Osteoblast (primary cell): ENCODE results near the gene GNL3. TPM values are rescaled to one million over a fixed set of nuclear protein-coding genes. Genes with fewer than 3 reads are reported as not detected.

Source experiments
- DNase-seq: peaks from one replicate; pipeline ENCODE4 v3.0.0; 2011; ENCODE audit warnings: low spot score, mixed read lengths; ENCODE audit not compliant: insufficient read length; ENCODE audit errors: missing footprints
- H2AFZ ChIP-seq: 2 replicates; pipeline ENCODE4 v1.6.0; 2011; ENCODE audit warnings: mild to moderate bottlenecking, low read length
- H3K27ac ChIP-seq: 2 replicates; pipeline ENCODE4 v1.5.1; 2011; ENCODE audit warnings: mild to moderate bottlenecking, low read depth, low read length, moderate library complexity
- H3K27me3 ChIP-seq: 2 replicates; pipeline ENCODE4 v1.6.0; 2012; ENCODE audit warnings: mild to moderate bottlenecking, control low read depth, inconsistent platforms, low read length, moderate library complexity; ENCODE audit not compliant: insufficient read depth
- H3K36me3 ChIP-seq: 2 replicates; pipeline ENCODE4 v1.5.1; 2011; ENCODE audit warnings: mild to moderate bottlenecking, low read length, control low read depth, moderate library complexity; ENCODE audit not compliant: insufficient read depth
- H3K4me1 ChIP-seq: 2 replicates; pipeline ENCODE4 v1.5.1; 2011; ENCODE audit warnings: mild to moderate bottlenecking, low read length, control low read depth, moderate library complexity; ENCODE audit not compliant: insufficient read depth
- H3K4me2 ChIP-seq: 2 replicates; pipeline ENCODE4 v1.6.0; 2011; ENCODE audit warnings: mild to moderate bottlenecking, low read length; ENCODE audit not compliant: insufficient read depth
- H3K4me3 ChIP-seq: fragments of 200-600 bp; sonication (generic); 3 replicates; pipeline ENCODE4 v1.5.1; 2012; ENCODE audit warnings: mild to moderate bottlenecking, low read length, inconsistent platforms; ENCODE audit not compliant: insufficient read depth
- H3K79me2 ChIP-seq: 2 replicates; pipeline ENCODE4 v1.6.0; 2012; ENCODE audit warnings: mild to moderate bottlenecking, low read length, control low read depth, inconsistent platforms; ENCODE audit not compliant: insufficient read depth
- H3K9me3 ChIP-seq: 2 replicates; pipeline ENCODE4 v1.5.1; 2011; ENCODE audit warnings: low read depth, low read length, control low read depth
- H4K20me1 ChIP-seq: 2 replicates; pipeline ENCODE4 v1.6.0; 2012; ENCODE audit warnings: mild to moderate bottlenecking, low read length, control low read depth; ENCODE audit not compliant: insufficient read depth
- CTCF ChIP-seq: IDR thresholded peaks from 2 replicates; pipeline ENCODE4 v1.5.1; 2011; ENCODE audit warnings: mild to moderate bottlenecking, low read depth, low read length, moderate library complexity; ENCODE audit errors: extremely low read depth
- total RNA-seq: library from RNA; depleted of rRNA; stranded (reverse); fragments of >200 nt; gene quantifications from 2 replicates; pipeline ENCODE4 v1.2.3, GENCODE V29; 2012

GNL3 gene
- total RNA-seq, 1 donor, result 129 TPM

- Histone ChIP-seq H3K27ac (no peak overlapping the region), H3K4me1 (no peaks in the 10 kb centered on the region), H3K4me2 (no peak overlapping the region), H2AFZ (no peak overlapping the region), H3K4me3 (no peak overlapping the region), H3K36me3 (peaks cover 39% of the 10 kb centered on the region), H4K20me1 (no peaks in the 10 kb centered on the region), H3K9me3 (peaks cover 5% of the 10 kb centered on the region), H3K79me2 (no peaks in the 10 kb centered on the region), H3K27me3 (no peaks in the 10 kb centered on the region)
- DNase-seq, result no peak
- TF ChIP-seq CTCF, result no peak
Measured at GRCh38 chr3:52733256-52733891, 47.5 kb downstream of the GNL3 start.

GRCh38 chr3:52739730-52740129 is 53.9 kb downstream of the GNL3 start:
- Histone ChIP-seq H3K4me1 (no peaks in the 10 kb centered on the region), H3K4me2 (no peak overlapping the region), H4K20me1 (no peaks in the 10 kb centered on the region), H3K4me3 (no peak overlapping the region), H3K27me3 (no peaks in the 10 kb centered on the region), H3K36me3 (peaks cover 40% of the 10 kb centered on the region), H3K9me3 (no peaks in the 10 kb centered on the region), H3K27ac (no peak overlapping the region), H2AFZ (no peak overlapping the region), H3K79me2 (no peaks in the 10 kb centered on the region)
- TF ChIP-seq CTCF, result no peak
- no peak for DNase-seq

GRCh38 chr3:52742418-52743041 is 56.7 kb downstream of the GNL3 start:
- peak; percentile 59 for TF ChIP-seq CTCF
- H2AFZ ChIP-seq, result no peak overlapping the region

GRCh38 chr3:52743152-52743551 is 57.3 kb downstream of the GNL3 start:
- no peaks in the 10 kb centered on the region for H3K27me3 ChIP-seq
- H3K4me3 ChIP-seq, result no peak overlapping the region
- no peak for DNase-seq
- H3K4me2 ChIP-seq, result no peak overlapping the region
- H3K9me3 ChIP-seq, result no peaks in the 10 kb centered on the region
- H2AFZ ChIP-seq, result no peak overlapping the region
- H3K79me2 ChIP-seq, result no peaks in the 10 kb centered on the region
- no peak for TF ChIP-seq CTCF
- peaks cover 41% of the 10 kb centered on the region for H3K36me3 ChIP-seq
- H4K20me1 ChIP-seq, result no peaks in the 10 kb centered on the region
- H3K27ac ChIP-seq, result no peak overlapping the region
- H3K4me1 ChIP-seq, result no peaks in the 10 kb centered on the region

More at GRCh38 chr3:52742418-52743041, 56.7 kb downstream of the GNL3 start:
- H3K4me2 ChIP-seq, result no peak overlapping the region
- no peaks in the 10 kb centered on the region for H3K4me1 ChIP-seq
- no peak for DNase-seq
- no peaks in the 10 kb centered on the region for H3K9me3 ChIP-seq
- peaks cover 41% of the 10 kb centered on the region for H3K36me3 ChIP-seq
- no peaks in the 10 kb centered on the region for H3K79me2 ChIP-seq
- H4K20me1 ChIP-seq, result no peaks in the 10 kb centered on the region
- no peak overlapping the region for H3K27ac ChIP-seq
- no peak overlapping the region for H3K4me3 ChIP-seq
- no peaks in the 10 kb centered on the region for H3K27me3 ChIP-seq
